Activated T-cell treated with anti-CD3 and anti-CD28 coated beads, Interleukin-2, amount 50 U/mL, for 24 hours (primary cell): ENCODE results near the gene ARVCF.

ENCODE experiments used
- DNase-seq: peaks from one replicate; pipeline ENCODE4 v3.0.0-alpha.2; 2020
- H3K27ac Mint-ChIP-seq: 2 replicates; pipeline ENCODE4 v1.8.0; 2020; ENCODE audit warnings: mild to moderate bottlenecking, mixed read lengths
- H3K27me3 Mint-ChIP-seq: 2 replicates; pipeline ENCODE4 v1.8.0; 2020; ENCODE audit warnings: mixed read lengths
- H3K36me3 Mint-ChIP-seq: 2 replicates; pipeline ENCODE4 v1.8.0; 2020; ENCODE audit warnings: low read depth, mixed read lengths
- H3K4me1 Mint-ChIP-seq: 2 replicates; pipeline ENCODE4 v1.8.0; 2020; ENCODE audit warnings: low read depth, mixed read lengths
- H3K4me3 Mint-ChIP-seq: 2 replicates; pipeline ENCODE4 v1.8.0; 2020; ENCODE audit warnings: mild to moderate bottlenecking, moderate library complexity, mixed read lengths
- H3K9me3 Mint-ChIP-seq: 2 replicates; pipeline ENCODE4 v1.8.0; 2020; ENCODE audit warnings: mixed read lengths

Gene ARVCF

DNA sequence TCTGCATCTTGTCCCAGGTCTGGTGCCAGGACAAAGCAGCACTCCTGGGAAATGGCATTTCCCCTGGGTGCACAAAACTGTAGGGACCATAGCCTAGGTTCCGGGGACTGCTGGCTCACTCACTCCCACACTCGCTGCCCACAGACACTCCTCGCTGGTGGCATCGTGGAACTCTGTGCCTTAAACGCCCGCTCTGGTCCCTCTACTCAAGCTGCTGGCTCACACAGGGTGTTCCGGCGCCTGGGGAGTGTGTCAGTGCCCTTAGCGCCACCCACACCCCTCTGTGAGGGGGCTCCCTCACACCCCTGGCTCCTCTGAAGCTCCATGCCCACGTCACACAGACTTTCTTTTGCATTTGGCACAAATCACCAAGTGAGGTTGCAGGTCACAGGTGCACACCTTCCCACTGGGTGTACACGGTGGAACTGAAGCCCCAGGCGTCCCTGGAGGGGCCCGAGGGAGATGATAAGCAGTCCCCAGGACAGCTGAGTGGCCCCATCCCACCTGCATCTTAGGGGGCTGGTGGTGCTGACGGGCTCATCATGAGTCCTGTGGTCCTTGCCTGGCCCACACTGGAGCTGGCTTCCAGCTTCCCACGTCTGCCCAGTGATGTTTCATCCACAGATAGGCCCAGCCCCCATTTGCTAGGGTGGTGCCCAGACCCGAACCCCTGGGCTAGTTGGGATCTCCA lies 40.2 kb upstream of the ARVCF start:
- H3K27me3 Mint-ChIP-seq, result no peaks in the 10 kb centered on the region
- no peaks in the 10 kb centered on the region for H3K4me1 Mint-ChIP-seq
- H3K9me3 Mint-ChIP-seq, result no peaks in the 10 kb centered on the region
- no peak overlapping the region for H3K4me3 Mint-ChIP-seq
- DNase-seq, result no peak
- peaks cover 71% of the 10 kb centered on the region for H3K36me3 Mint-ChIP-seq
- H3K27ac Mint-ChIP-seq, result no peak overlapping the region

DNA sequence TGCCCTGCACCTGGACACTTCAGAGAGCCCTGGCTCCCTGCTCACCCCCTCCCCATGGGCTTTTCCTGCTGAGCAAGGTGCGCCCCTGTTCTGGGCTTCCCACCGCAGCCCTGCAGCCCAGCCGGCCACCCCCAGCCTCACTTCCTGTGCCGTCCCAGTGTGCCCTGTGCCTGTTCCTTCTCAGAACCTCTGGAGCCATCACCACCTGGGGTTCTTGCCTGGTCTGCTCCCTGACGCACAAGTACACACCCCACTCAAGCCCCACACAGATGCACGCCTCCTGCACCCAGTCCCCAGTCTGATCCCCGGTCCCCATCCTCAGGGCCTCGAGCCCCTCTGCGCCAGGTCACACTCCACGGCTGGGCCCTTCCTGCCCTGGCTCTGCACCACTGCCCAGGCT lies 39.5 kb upstream of the ARVCF start:
- Mint-ChIP-seq H3K27me3 (no peaks in the 10 kb centered on the region), H3K4me1 (no peaks in the 10 kb centered on the region), H3K36me3 (peaks cover 66% of the 10 kb centered on the region), H3K4me3 (no peak overlapping the region), H3K27ac (no peak overlapping the region), H3K9me3 (no peaks in the 10 kb centered on the region)
- DNase-seq, result no peak

- H3K36me3 Mint-ChIP-seq, result peaks cover 64% of the 10 kb centered on the region
- H3K4me1 Mint-ChIP-seq, result no peaks in the 10 kb centered on the region
Measured at GRCh38 chr22:20055654-20056053, 39.0 kb upstream of the ARVCF start.

DNA sequence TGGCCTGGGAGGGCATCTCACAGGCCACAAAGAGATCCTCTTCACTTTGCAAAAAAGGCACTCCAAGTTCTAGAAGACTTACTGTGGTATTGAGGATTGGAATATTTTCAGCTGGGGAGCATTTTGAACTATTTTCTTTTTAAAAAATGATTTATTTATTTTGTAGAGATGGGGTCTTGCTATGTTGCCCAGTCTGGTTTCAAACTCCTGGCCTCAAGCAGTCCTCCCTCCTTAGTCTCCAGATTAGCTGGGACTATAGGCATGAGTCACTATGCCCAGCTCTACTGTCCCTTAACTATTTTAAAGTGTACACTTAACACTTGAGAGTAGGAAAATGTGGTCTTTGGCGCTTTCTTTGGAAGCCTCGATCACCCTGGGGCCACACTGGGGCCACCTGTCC lies 38.5 kb upstream of the ARVCF start:
- no peak for DNase-seq
- no peaks in the 10 kb centered on the region for H3K4me1 Mint-ChIP-seq
- peaks cover 65% of the 10 kb centered on the region for H3K36me3 Mint-ChIP-seq
- H3K9me3 Mint-ChIP-seq, result no peaks in the 10 kb centered on the region
- H3K4me3 Mint-ChIP-seq, result no peak overlapping the region
- H3K27me3 Mint-ChIP-seq, result no peaks in the 10 kb centered on the region
- H3K27ac Mint-ChIP-seq, result no peak overlapping the region

More at GRCh38 chr22:20055654-20056053, 39.0 kb upstream of the ARVCF start:
- DNase-seq, result no peak
- no peak overlapping the region for H3K27ac Mint-ChIP-seq
- no peaks in the 10 kb centered on the region for H3K9me3 Mint-ChIP-seq
- no peak overlapping the region for H3K4me3 Mint-ChIP-seq
- no peaks in the 10 kb centered on the region for H3K27me3 Mint-ChIP-seq

GRCh38 chr22:20054485-20054884 lies 37.9 kb upstream of the ARVCF start:
- Mint-ChIP-seq H3K4me1 (no peaks in the 10 kb centered on the region), H3K4me3 (no peak overlapping the region), H3K27me3 (no peaks in the 10 kb centered on the region), H3K9me3 (no peaks in the 10 kb centered on the region), H3K36me3 (peaks cover 71% of the 10 kb centered on the region), H3K27ac (no peak overlapping the region)
- no peak for DNase-seq

- Mint-ChIP-seq H3K4me3 (no peak overlapping the region), H3K36me3 (peaks cover 71% of the 10 kb centered on the region), H3K27me3 (no peaks in the 10 kb centered on the region), H3K9me3 (no peaks in the 10 kb centered on the region), H3K27ac (no peak overlapping the region), H3K4me1 (peaks cover 2% of the 10 kb centered on the region)
- DNase-seq, result no peak
Measured at GRCh38 chr22:20054034-20054427, 37.4 kb upstream of the ARVCF start.

GRCh38 chr22:20053407-20054033 lies 36.9 kb upstream of the ARVCF start:
- Mint-ChIP-seq H3K36me3 (peaks cover 72% of the 10 kb centered on the region), H3K27me3 (no peaks in the 10 kb centered on the region), H3K4me1 (peaks cover 5% of the 10 kb centered on the region), H3K4me3 (no peak overlapping the region), H3K27ac (no peak overlapping the region), H3K9me3 (no peaks in the 10 kb centered on the region)
- no peak for DNase-seq

DNA sequence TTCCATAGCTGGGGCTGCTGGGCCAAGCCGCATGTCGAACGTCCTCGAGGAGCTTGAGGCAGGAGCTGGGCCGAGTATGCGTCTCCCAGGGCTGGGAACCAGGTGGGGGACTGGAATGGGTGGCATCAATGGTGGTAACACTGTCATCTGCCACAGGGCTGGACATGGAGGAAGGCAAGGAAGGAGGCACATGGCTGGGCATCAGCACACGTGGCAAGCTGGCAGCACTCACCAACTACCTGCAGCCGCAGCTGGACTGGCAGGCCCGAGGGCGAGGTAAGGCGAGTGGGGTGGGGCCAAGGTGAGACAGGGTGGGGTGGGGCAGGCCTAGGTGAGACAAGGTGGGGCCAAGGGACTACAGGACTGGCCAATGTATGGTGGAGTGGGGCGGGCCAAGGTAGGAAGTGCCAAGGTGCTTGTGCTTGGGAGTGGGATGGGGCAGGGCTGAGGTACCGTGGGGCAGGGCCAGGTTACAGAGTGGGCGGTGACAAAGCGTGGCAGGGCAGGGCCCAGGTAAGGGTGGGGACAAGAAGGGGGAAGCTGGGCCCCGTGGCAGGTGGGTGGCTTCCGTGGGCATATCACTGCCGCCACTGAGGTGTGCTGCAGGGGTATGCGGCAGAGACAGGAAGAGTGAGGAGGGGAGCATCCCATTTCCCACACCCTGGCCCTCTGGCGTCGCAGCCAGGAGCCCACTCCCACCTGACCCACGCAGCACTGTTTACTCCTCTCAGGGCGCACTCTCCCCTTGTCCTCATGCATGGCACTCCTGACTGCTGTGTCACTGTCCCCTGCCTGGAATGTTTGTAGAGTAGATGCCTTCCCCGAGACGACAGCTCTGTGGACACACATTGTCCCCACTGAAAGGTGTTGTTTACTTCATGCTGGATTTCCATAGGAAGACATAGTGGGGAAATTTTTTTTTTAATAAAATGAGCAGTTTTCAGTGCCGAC lies 36.0 kb upstream of the ARVCF start:
- peaks cover 12% of the 10 kb centered on the region for H3K4me1 Mint-ChIP-seq
- H3K9me3 Mint-ChIP-seq, result peaks cover 7% of the 10 kb centered on the region
- no peak for DNase-seq
- H3K4me3 Mint-ChIP-seq, result no peak overlapping the region
- peaks cover 72% of the 10 kb centered on the region for H3K36me3 Mint-ChIP-seq
- H3K27me3 Mint-ChIP-seq, result no peaks in the 10 kb centered on the region
- no peak overlapping the region for H3K27ac Mint-ChIP-seq

GRCh38 chr22:20051927-20052308 lies 35.3 kb upstream of the ARVCF start:
- H3K36me3 Mint-ChIP-seq, result peaks cover 75% of the 10 kb centered on the region
- peaks cover 7% of the 10 kb centered on the region for H3K9me3 Mint-ChIP-seq
- H3K27me3 Mint-ChIP-seq, result no peaks in the 10 kb centered on the region
- H3K27ac Mint-ChIP-seq, result no peak overlapping the region
- no peak for DNase-seq
- peaks cover 12% of the 10 kb centered on the region for H3K4me1 Mint-ChIP-seq
- no peak overlapping the region for H3K4me3 Mint-ChIP-seq

GRCh38 chr22:20046730-20047129 lies 30.1 kb upstream of the ARVCF start:
- no peak for DNase-seq
- H3K4me1 Mint-ChIP-seq, result peaks cover 15% of the 10 kb centered on the region
- H3K36me3 Mint-ChIP-seq, result peaks cover 62% of the 10 kb centered on the region
- H3K27me3 Mint-ChIP-seq, result no peaks in the 10 kb centered on the region
- peaks cover 7% of the 10 kb centered on the region for H3K9me3 Mint-ChIP-seq
- H3K4me3 Mint-ChIP-seq, result no peak overlapping the region
- no peak overlapping the region for H3K27ac Mint-ChIP-seq

DNA sequence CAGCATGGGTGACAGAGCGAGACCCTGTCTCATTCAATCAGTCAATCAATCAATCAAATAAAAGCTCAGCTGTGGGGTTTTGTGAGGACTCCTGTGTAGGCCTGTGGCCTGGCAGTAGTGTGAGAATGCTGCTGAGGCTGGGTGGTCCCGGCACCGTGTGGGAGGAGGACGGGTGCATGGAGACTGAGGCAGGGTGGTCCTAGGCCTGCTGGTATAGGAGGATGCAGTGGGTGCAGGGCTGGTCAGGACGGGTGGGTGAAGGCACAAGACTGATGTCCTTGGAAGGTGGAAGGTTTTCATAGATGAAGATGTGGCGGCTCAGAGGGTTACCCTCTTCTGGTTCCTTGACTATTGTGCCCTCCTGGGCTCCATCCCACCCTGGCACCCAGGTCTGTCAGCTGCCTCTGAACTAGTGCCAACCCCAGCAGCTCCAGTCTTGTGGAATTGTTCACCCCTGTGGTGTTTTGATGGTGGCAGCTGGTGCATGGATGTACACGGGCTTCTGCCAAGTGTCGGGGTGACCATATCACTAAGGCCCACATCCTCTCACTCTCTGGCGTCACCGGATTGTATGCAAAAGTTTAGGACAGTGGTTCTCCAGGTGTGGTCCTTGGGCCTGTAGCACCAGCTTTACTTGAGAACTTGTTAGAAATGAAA lies 28.0 kb upstream of the ARVCF start:
- no peak overlapping the region for H3K4me3 Mint-ChIP-seq
- DNase-seq, result no peak
- H3K36me3 Mint-ChIP-seq, result peaks cover 70% of the 10 kb centered on the region
- peaks cover 15% of the 10 kb centered on the region for H3K4me1 Mint-ChIP-seq
- H3K27ac Mint-ChIP-seq, result peak overlapping the region; percentile 29
- no peaks in the 10 kb centered on the region for H3K27me3 Mint-ChIP-seq
- H3K9me3 Mint-ChIP-seq, result peaks cover 7% of the 10 kb centered on the region

DNA sequence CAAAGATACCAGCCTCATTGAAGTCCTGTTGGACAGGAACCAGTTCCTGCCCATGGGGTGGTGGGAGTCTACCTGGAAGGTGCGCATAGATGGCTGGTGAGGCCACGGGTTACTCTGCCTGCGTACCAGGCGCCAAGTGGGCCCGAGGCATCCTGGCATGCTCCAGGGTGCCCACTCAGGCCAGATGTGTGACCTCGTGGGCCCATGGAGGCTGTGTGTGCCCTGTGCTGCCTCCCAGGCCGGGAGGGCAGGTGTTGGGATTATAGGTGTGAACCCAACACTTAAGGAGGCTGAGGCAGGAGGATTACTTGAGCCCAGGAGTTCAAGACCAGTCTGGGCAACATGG lies 27.3 kb upstream of the ARVCF start:
- Mint-ChIP-seq H3K27ac (no peak overlapping the region), H3K4me1 (peaks cover 13% of the 10 kb centered on the region), H3K27me3 (no peaks in the 10 kb centered on the region), H3K4me3 (no peak overlapping the region), H3K36me3 (peaks cover 69% of the 10 kb centered on the region), H3K9me3 (peaks cover 7% of the 10 kb centered on the region)
- no peak for DNase-seq

DNA sequence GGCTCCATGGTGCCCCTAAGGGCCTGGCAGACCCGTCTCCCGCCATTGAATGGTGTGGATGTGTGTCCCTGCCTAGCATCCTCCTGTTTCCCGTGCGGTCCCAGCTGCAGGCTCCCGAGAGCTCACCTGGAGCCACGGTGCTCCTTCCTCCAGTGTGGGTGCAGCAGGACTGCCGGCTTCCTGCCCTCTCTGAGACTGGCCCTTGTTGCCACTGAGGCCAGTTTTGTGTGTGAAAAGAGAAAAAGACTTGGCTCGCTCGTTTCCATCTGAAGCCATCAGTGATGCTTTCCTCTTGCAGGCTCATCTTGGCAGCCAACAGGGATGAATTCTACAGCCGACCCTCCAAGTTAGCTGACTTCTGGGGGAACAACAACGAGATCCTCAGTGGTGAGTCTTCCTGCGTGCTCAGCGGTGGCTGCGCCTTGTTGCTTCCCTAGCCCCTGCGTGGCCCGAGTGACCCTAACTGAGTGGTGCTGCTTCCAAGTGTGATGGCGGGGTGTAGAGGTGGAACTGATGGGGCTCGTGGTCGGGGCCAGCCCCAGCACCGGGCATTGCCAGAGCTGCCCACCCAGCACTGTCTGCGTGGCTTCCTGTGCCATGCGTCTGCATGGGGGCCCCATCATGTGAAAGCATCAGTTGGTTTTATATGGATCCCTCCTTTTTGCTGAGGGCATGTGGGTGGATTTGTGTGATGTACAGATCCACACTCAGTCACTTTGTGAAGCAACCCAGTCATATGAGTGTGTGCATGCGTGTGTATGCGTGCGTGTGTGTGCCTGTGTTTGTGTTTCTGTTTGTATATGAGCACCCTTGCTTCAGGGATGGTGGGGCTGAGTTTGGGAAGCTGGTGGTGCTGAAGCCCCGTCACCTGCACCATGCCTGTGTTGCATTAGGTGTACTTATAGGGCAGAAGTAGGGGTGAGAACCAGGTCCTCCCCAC lies 26.7 kb upstream of the ARVCF start:
- Mint-ChIP-seq H3K36me3 (peaks cover 68% of the 10 kb centered on the region), H3K4me1 (peaks cover 8% of the 10 kb centered on the region), H3K27ac (no peak overlapping the region), H3K9me3 (peaks cover 6% of the 10 kb centered on the region), H3K4me3 (no peak overlapping the region), H3K27me3 (no peaks in the 10 kb centered on the region)
- no peak for DNase-seq
